GM03348 (cell line): ENCODE measurements around the gene FGF10.

Experiments
- DNase-seq: peaks from one replicate; pipeline ENCODE4 v3.0.0; 2012; ENCODE audit warnings: low spot score

The FGF10 gene

GRCh38 chr5:44356231-44356630, 33.0 kb downstream of the FGF10 start:
- DNase-seq: no peak

GRCh38 chr5:44345871-44346270, 43.3 kb downstream of the FGF10 start:
- no peak for DNase-seq

GRCh38 chr5:44336708-44337107, 52.5 kb downstream of the FGF10 start:
- no peak for DNase-seq

- no peak for DNase-seq
These were observed 54.6 kb downstream of the FGF10 start for GRCh38 chr5:44334622-44335021.

GRCh38 chr5:44332285-44332971, 56.8 kb downstream of the FGF10 start:
- peak; percentile 51 for DNase-seq

- no peak for DNase-seq
These were observed 57.7 kb downstream of the FGF10 start for GRCh38 chr5:44331471-44332050.

- DNase-seq: no peak
These were observed 59.5 kb downstream of the FGF10 start for GRCh38 chr5:44329716-44330115.

- no peak for DNase-seq
These were observed 68.0 kb downstream of the FGF10 start for GRCh38 chr5:44321144-44321725.

GRCh38 chr5:44320188-44320587, 69.0 kb downstream of the FGF10 start:
- DNase-seq: no peak

GRCh38 chr5:44318883-44319282, 70.3 kb downstream of the FGF10 start:
- DNase-seq: no peak

GRCh38 chr5:44312374-44312773, 76.8 kb downstream of the FGF10 start:
- no peak for DNase-seq

GRCh38 chr5:44300551-44300950, 88.7 kb downstream of the FGF10 start:
- no peak for DNase-seq

GRCh38 chr5:44299394-44299793, 89.8 kb downstream of the FGF10 start:
- no peak for DNase-seq

- no peak for DNase-seq
These were observed 94.7 kb downstream of the FGF10 start for GRCh38 chr5:44294516-44294915.

- no peak for DNase-seq
These were observed 96.5 kb downstream of the FGF10 start for GRCh38 chr5:44292736-44293135.

- no peak for DNase-seq
These were observed 110.8 kb downstream of the FGF10 start for GRCh38 chr5:44278469-44278868.

GRCh38 chr5:44275908-44276307, 113.3 kb downstream of the FGF10 start:
- no peak for DNase-seq

- no peak for DNase-seq
These were observed 113.9 kb downstream of the FGF10 start for GRCh38 chr5:44275329-44275728.

- DNase-seq: no peak
These were observed 121.3 kb downstream of the FGF10 start for GRCh38 chr5:44267909-44268308.

- DNase-seq: no peak
These were observed 122.2 kb downstream of the FGF10 start for GRCh38 chr5:44266882-44267576.

GRCh38 chr5:44265713-44266112, 123.5 kb downstream of the FGF10 start:
- DNase-seq: no peak

- no peak for DNase-seq
These were observed 128.4 kb downstream of the FGF10 start for GRCh38 chr5:44260793-44261192.
